GM18951 (cell line): ENCODE data around the gene SORT1.
"Not testable (repeated sequence)": the region's sequence is repeated elsewhere in the genome, so short reads cannot be mapped to it uniquely, and the experiment has no call there.

Source experiments
- POLR2A ChIP-seq: IDR thresholded peaks from 4 replicates; pipeline ENCODE4 v1.6.1; 2011; ENCODE audit warnings: mild to moderate bottlenecking; ENCODE audit not compliant: insufficient read length, insufficient read depth; ENCODE audit errors: extremely low read depth
- in situ Hi-C: fragments of 300-500 bp; cut with MboI; formaldehyde crosslinking; loops from one replicate; pipeline ENCODE4 v1.12.0; 2022; ENCODE audit warnings: low sequenced_read_pairs, mixed read lengths, inconsistent platforms; ENCODE audit not compliant: unreplicated experiment

Gene SORT1

GRCh38 chr1:109397581-109398342 lies at the start of gene SORT1:
Gene SORT1 (minus strand): TSS chr1:109397918. CDS start chr1:109397892, 26 bp downstream.
- no peak for TF ChIP-seq POLR2A
- in situ Hi-C loops: no loop called here

GRCh38 chr1:109445949-109446695 lies 48.4 kb upstream of the SORT1 start:
- in situ Hi-C loops: not testable (repeated sequence)

- no peak for TF ChIP-seq POLR2A
Observed at GRCh38 chr1:109444346-109444745, 46.6 kb upstream of the SORT1 start.

GRCh38 chr1:109443476-109443875 lies 45.8 kb upstream of the SORT1 start:
- in situ Hi-C loops: no loop called here
- no peak for TF ChIP-seq POLR2A

More at GRCh38 chr1:109444346-109444745, 46.6 kb upstream of the SORT1 start:
- in situ Hi-C loops: no loop called here

- in situ Hi-C loops: no loop called here
- TF ChIP-seq POLR2A: no peak
Observed at GRCh38 chr1:109441069-109441468, 43.4 kb upstream of the SORT1 start.

GRCh38 chr1:109438798-109439297 lies 41.1 kb upstream of the SORT1 start:
- TF ChIP-seq POLR2A: no peak
- in situ Hi-C loops: no loop called here

- in situ Hi-C loops: no loop called here
- TF ChIP-seq POLR2A: no peak
Observed at GRCh38 chr1:109434484-109434883, 36.8 kb upstream of the SORT1 start.

- no peak for TF ChIP-seq POLR2A
- in situ Hi-C loops: no loop called here
Observed at GRCh38 chr1:109433322-109433721, 35.6 kb upstream of the SORT1 start.

GRCh38 chr1:109432336-109432735 lies 34.6 kb upstream of the SORT1 start:
- no peak for TF ChIP-seq POLR2A
- in situ Hi-C loops: no loop called here

- in situ Hi-C loops: no loop called here
- TF ChIP-seq POLR2A: no peak
Observed at GRCh38 chr1:109427171-109427467, 29.4 kb upstream of the SORT1 start.

- peak; percentile 96 for TF ChIP-seq POLR2A
- in situ Hi-C loops: no loop called here
Observed at GRCh38 chr1:109426281-109427170, 28.8 kb upstream of the SORT1 start, which contains the start of gene PSMA5. Gene PSMA5 (minus strand): TSS chr1:109426448. CDS start chr1:109426330, 118 bp downstream.

GRCh38 chr1:109425391-109426280 lies 27.9 kb upstream of the SORT1 start:
- in situ Hi-C loops: no loop called here

More at GRCh38 chr1:109425391-109426280, 27.9 kb upstream of the SORT1 start:
- no peak for TF ChIP-seq POLR2A
